Tibial nerve (tissue), 4 donors: ENCODE measurements around the gene SULF2.

Source experiments
- CTCF ChIP-seq, 5 experiments: fragments of 200-600 bp in 3 of 5; fragments of 450-650 bp in 2 of 5; sonication (generic) in 3 of 5; IDR thresholded peaks; one replicate each; pipeline ENCODE4 v1.5.1; 2016 to 2019; ENCODE audit warnings: antibody characterized with exemption in 5 of 5, mild to moderate bottlenecking in 3 of 5, moderate library complexity in 2 of 5
- EP300 ChIP-seq, 2 donors: sonication (generic); formaldehyde crosslinking; IDR thresholded peaks; one replicate each; pipeline ENCODE4 v1.6.1; 2017; ENCODE audit warnings: antibody characterized with exemption in 2 of 2, mild to moderate bottlenecking in 1 of 2
- POLR2A ChIP-seq, 2 donors: fragments of 450-650 bp; IDR thresholded peaks; one replicate each; pipeline ENCODE4 v1.6.1; 2017; ENCODE audit warnings: antibody characterized with exemption in 2 of 2, mild to moderate bottlenecking in 2 of 2, moderate library complexity in 2 of 2

DNA sequence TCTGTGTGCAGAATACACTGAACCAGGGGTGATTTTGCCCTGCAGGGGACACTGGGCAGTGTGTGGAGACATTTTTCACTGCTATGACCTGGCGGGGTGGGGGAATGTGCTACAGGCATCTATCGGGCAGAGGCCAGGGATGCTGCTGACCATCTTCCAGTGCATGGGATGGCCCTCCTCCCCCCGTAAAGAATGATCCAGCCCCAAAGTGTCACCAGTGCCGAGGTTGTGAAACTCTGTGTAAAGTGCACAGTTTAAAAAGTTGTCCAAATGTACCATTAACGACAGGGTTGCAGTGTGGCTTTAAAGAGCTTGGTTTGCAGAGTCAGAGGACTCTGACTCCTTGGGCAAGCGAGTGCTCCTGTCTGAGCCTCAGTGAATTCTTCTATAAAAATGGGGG is 72.1 kb downstream of the SULF2 start:
- TF ChIP-seq CTCF (IDR thresholded peaks at IDR 0.05) (no peak), EP300 (IDR thresholded peaks at IDR 0.05) (no peak), POLR2A (IDR thresholded peaks at IDR 0.05) (no peak)
